LoVo (cell line): ENCODE results near the gene CDH13.

Source experiments
- DNase-seq: peaks from one replicate; pipeline ENCODE4 v3.0.0-alpha.2; 2016; ENCODE audit warnings: low spot score

The CDH13 gene

GRCh38 chr16:83248735-83249463 lies 622.1 kb downstream of the CDH13 start:
- no peak for DNase-seq

DNA sequence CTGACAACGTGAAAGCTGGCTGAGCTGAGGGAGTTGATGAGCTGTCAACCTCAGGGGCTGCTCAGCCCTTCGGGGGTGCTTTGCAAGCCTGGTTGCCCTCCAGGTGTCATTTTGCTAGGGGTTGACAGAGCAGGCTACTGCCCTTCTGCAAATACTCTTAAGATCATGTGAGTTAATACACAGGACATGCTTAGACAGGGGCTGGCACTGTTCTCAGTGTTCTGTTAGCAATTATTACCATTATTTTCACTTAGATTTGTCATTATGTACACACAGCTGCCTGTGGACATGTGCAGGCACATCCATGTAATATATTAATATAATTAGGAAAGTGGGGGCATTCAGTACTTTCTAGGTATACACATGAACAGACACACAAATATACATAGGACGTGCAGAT lies 626.8 kb downstream of the CDH13 start:
- DNase-seq, result no peak

DNA sequence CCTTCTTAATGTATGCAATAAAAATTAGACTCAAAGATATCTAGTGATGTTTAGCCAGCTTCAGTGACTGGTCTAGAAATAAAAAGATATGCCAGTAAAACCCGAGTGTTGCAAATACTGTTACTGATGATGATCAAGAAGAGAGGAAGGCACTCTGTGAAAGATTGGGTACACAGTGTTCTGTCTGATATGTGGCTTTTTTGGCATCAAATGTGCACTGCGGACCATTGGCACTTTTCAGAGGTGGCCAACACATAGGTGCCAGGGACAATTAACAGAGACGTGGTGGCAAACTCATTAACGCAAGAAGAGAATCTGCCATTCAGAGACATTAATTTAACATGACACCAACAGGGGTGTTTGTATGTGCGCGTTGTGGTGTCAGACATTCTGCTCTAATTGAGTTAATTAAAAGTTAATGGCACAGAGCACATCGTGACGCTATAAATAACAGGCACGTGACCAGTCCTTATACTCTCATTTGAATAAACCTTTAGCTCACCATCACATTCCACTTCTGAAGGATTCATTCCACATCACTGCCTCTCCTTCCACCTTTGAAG lies 631.7 kb downstream of the CDH13 start:
- DNase-seq, result no peak

GRCh38 chr16:83266848-83267553 lies 640.2 kb downstream of the CDH13 start:
- no peak for DNase-seq

- no peak for DNase-seq
These were observed 641.4 kb downstream of the CDH13 start for GRCh38 chr16:83268169-83268568.

DNA sequence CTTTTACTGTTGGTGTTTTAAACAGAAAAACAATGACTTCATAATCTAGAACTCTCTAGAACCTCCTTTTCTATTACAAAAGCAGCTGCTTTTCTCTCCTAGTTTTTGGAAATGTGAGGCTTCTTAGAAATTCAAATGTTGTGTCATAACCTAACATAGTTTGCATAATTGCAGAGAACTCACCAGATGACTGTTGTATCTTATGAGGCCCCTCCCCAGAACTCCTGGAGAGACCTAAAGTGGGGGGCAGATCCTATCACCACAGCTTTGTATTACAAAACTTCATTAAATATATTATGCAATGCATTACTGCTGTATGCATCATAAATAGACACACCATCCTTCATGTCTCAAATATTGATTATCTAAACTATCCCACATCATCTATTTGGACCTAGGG lies 642.3 kb downstream of the CDH13 start:
- no peak for DNase-seq

DNA sequence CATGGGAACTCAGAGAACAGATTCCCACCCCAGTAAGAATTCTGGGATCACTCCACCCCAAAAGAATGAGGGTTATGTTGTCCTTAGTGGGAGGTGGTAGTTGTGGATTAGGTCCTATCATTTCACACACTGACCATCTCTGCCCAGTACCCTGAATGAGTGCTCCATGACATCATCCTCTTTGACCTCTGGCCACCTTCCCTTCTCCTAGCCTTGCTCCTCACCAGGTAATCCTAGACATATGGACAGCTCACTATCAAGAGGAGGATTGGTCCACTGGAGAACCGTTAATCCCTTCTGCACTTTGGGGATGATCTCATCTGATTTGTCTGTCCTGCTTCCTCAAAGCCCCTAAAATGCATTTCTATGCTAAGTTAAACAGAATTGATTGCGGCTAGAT lies 642.8 kb downstream of the CDH13 start:
- DNase-seq, result no peak

GRCh38 chr16:83270061-83270460 lies 643.3 kb downstream of the CDH13 start:
- DNase-seq, result no peak

DNA sequence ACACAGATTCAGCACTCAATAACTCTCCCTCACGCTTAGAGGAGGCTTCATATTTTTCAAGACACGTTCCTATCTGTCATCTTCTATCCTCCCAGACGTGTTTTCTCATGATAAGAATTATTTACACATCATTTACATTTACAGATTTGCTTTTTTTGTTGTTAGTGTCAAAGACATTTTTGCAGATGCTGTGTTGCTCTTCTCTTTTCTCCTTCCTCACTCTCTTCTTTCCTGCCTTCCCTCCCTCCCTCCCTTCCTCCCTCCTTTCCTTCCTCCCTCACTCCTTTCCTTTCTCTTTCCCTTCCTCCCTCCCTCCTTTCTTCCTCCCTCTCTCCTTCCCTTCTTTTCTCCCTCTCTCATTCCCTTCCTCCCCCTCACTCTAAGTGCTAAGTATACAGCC lies 643.9 kb downstream of the CDH13 start:
- DNase-seq, result no peak

GRCh38 chr16:83271123-83271522 lies 644.4 kb downstream of the CDH13 start:
- DNase-seq, result no peak

- no peak for DNase-seq
These were observed 645.3 kb downstream of the CDH13 start for GRCh38 chr16:83271970-83272575.

GRCh38 chr16:83272843-83273242 lies 646.1 kb downstream of the CDH13 start:
- DNase-seq, result no peak

DNA sequence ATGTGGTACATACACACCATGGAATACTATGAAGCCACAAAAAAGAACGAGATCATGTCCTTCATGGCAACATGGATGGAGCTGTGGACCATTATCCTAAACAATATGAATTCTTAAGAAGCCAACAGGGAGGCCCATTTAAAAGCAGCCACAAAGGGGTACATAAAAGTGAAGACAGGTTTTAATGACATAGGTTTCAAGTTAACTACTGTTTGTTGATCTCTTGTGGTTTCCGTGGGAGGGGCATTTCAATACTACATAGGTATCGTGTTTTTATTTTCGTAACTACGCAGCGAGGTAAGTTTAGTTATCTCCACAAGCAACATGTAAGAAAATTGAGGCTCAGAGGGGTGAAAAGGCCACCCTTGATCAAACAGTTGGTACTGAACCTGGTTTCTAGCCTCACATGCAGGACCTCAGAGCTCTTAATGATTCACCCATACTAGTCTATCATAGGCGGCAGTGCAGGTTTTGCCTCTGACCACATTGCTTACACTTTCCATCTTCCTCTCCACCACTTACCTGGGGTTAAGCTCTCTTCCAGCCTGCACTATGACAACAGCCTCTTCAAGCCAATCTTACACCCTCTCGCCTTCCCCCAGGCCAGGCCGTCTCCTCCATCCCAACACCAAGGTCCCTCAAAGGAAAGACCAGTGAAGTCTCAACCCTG lies 646.9 kb downstream of the CDH13 start:
- no peak for DNase-seq

- no peak for DNase-seq
These were observed 652.5 kb downstream of the CDH13 start for GRCh38 chr16:83279251-83279650.

- no peak for DNase-seq
These were observed 659.2 kb downstream of the CDH13 start for GRCh38 chr16:83285921-83286320.

DNA sequence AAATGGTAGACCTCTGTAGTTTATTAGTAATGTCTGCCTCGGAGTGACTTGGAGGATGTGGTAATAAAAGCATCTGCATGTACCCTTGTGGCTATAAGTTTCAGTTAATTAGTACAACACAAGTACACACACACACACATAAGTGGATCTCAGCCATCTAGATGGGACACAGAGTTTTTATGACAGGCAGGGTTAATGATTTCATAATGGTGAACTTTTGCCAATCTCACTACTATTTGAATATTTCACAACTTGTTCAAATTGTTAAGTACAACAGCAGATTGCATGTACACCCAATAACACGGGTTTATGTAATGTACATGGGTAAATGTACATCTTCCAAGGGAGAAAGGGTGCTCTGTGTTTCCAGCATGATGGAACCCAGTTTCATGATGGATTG lies 669.7 kb downstream of the CDH13 start:
- no peak for DNase-seq

DNA sequence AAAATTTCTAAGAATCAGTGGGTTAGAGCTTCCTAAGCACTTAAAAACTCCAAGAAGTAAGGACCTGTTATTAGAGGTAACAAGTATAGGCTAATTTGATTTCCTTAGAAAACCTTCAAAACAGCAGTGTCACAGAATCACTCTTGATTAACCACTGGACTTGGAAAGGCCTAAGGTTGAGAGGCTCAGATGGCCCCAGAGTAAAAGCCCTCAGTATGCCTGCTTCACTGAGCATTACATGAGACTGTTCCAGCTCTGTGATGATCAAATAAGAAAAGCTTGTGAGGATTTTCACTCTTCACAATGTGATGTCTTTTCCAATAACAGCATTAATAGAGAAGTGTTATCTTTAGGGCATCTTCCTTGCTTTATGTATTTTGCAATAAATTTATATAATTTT lies 671.8 kb downstream of the CDH13 start:
- no peak for DNase-seq

DNA sequence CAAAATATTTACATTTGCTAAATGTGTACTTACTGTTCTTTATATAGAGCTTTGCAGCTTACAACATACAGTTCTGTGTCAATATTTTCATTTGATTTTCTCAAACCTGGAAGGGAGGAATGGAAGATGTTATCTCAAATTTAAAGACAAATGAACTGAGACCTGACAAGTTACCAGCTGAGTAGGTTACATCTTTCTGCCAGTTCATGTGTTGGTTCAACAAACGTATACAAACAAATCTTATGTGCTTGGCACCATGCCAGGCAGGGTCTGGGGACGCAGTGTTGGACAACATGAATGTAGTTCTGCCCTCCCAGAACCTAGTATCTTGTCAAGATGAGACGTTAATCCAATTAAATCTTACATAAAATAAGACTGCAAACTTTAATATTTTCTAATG lies 673.6 kb downstream of the CDH13 start:
- no peak for DNase-seq

- no peak for DNase-seq
These were observed 675.2 kb downstream of the CDH13 start for GRCh38 chr16:83301971-83302370.

DNA sequence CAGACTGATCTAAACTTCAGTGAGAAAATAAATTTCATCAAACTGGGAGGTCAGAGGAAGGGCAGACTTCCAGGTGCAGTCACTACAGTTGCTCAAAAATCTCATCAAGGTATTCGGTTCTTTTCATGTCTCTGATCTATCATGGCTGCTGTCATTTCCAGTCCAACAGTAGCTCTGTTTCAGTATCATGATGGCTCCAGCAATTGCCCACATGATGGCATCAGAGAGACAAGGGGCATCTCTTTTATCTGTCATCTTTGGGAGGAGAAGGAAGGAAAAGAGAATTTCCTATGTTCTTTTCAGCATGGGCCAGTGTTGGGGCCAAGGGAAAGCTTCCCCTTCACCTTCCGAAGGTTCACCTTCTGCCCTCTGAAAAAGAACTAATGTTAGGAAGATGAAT lies 676.1 kb downstream of the CDH13 start:
- no peak for DNase-seq

GRCh38 chr16:83305092-83305491 lies 678.3 kb downstream of the CDH13 start:
- DNase-seq, result no peak

GRCh38 chr16:83306961-83307593 lies 680.3 kb downstream of the CDH13 start:
- DNase-seq, result no peak
